Upper lobe of left lung (tissue), 6 donors: ENCODE results near the gene PDE6G. TPM values are rescaled to one million over a fixed set of nuclear protein-coding genes. Genes with fewer than 3 reads are reported as not detected.
A peak's percentile ranks its signal among the peaks of the same experiment; 100 is the strongest.

Experiments used
- ATAC-seq, 2 donors: fragments of 200-7000 bp; cut with Tn5 transposase; one replicate each; pipeline ENCODE4 v1.9.1; 2022; ENCODE audit warnings: mild to moderate bottlenecking in 2 of 2, moderate library complexity in 2 of 2; ENCODE audit not compliant: low FRiP score in 2 of 2
- DNase-seq, 2 donors: peaks; one replicate each; pipeline ENCODE4 v3.0.0-alpha.2; 2019 to 2020
- H3K27ac ChIP-seq, 4 donors: fragments of 200-600 bp; sonication (generic); one replicate each; pipeline ENCODE4 v1.5.1; 2016 to 2019
- H3K27me3 ChIP-seq, 4 donors: fragments of 200-600 bp; sonication (generic); one replicate each; pipeline ENCODE4 v1.5.1; 2017 to 2019
- H3K36me3 ChIP-seq, 4 donors: fragments of 200-600 bp; sonication (generic); one replicate each; pipeline ENCODE4 v1.5.1; 2016 to 2019
- H3K4me1 ChIP-seq, 4 donors: fragments of 200-600 bp; sonication (generic); one replicate each; pipeline ENCODE4 v1.5.1; 2018 to 2019
- H3K4me3 ChIP-seq, 4 donors: fragments of 200-600 bp; sonication (generic); one replicate each; pipeline ENCODE4 v1.5.1; 2017 to 2019; ENCODE audit warnings: mild to moderate bottlenecking in 2 of 4, moderate library complexity in 1 of 4
- H3K9me3 ChIP-seq, 4 donors: fragments of 200-600 bp; sonication (generic); one replicate each; pipeline ENCODE4 v1.5.1; 2018 to 2019
- EP300 ChIP-seq, 4 donors: sonication (generic); formaldehyde crosslinking; IDR thresholded peaks; one replicate each; pipeline ENCODE4 v1.5.1; 2017; ENCODE audit warnings: antibody characterized with exemption in 4 of 4, control low read depth in 2 of 4
- POLR2A ChIP-seq, 4 donors: fragments of 450-650 bp; IDR thresholded peaks; one replicate each; pipeline ENCODE4 v1.5.1; 2016 to 2017; ENCODE audit warnings: antibody characterized with exemption in 4 of 4, mild to moderate bottlenecking in 2 of 4
- POLR2AphosphoS5 ChIP-seq, 2 donors: sonication (generic); formaldehyde crosslinking; IDR thresholded peaks; one replicate each; pipeline ENCODE4 v1.5.1; 2017; ENCODE audit warnings: antibody characterized with exemption in 2 of 2
- WGBS, 2 donors: methylation state at CpG; one replicate each; pipeline ENCODE4 v1.1.5; 2017 to 2018; 5-methylcytosine and 5-hydroxymethylcytosine counted together
- total RNA-seq, 6 donors: library from RNA; depleted of rRNA in 4 of 6; stranded (reverse); fragments of >200 nt in 4 of 6; gene quantifications; one replicate each; pipeline versions ENCODE4 v1.1.0 to v1.2.1, GENCODE V29; 2016 to 2021
- TF ChIP-seq, protein P1 (sequence below), 6 experiments: fragments of 450-650 bp in 4 of 6; fragments of 200-600 bp in 2 of 6; sonication (generic) in 2 of 6; IDR thresholded peaks; one replicate each; pipeline ENCODE4 v1.5.1; 2016 to 2019; ENCODE audit warnings: antibody characterized with exemption in 6 of 6
- donor health status: DM: no; HTN: no; CAD: no; lungs with moderate emphysema.
- donor health status: DM: no; HTN: yes; CAD: no; lungs with severe emphysema.

The PDE6G gene
- total RNA-seq, 6 donors from 2014 or later, result 1.0 to 12.6 (median 1.7) TPM; not detected in 3

DNA sequence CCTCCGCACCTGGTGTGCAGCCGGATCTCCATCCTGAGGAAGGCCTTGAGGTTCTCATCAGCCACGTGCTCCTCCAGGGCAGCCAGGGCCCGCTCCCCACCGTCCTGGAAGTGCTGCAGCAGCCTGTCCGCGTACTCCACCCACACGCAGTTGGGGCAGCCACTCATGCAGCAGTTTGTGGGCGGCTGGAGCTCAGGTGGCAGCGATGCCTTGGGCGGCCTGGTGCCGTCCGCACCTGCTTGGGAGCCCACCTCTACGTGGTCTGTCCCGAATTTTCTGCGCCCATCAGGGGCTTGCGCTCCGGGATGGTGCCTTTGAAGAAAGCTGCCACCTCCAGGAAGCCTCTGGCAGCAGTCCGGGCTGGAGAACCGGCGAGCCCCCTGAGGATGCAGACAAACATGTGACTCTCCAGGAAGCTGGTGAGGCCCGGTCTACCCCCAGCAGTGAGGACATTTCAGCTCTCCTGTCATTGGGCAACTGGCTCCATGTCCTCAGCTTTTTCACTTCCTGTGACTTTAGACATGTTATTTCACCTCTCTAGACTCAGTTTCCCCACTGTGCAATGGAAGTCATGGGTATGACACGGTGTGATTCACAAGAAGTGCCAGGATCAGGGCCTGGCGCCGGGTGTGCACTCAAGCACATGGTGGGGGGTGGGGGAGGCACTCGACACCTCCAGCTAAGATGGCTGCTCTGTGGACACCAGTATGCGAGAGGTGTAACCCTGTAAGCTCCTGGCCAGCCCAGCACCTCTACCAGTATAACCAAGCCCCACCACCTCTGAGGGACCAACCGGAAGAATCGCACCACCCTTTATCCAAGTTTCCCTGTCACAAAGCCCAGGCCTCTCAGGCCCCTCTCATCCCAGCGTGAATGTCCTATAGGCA lies 9.1 kb upstream of the PDE6G start:
- Histone ChIP-seq H3K9me3 (no peaks in the 10 kb centered on the region), H3K27me3 (no peaks in the 10 kb centered on the region), H3K4me1 (peaks cover 18 to 33% (median 20%) of the 10 kb centered on the region in 4 donors), H3K4me3 (peak overlapping the region; percentile 80 to 99 (median 90)), H3K27ac (peak overlapping the region; percentile 91 to 95 (median 93)), H3K36me3 (peaks cover 0 to 28% (median 12%) of the 10 kb centered on the region in 4 donors)
- ATAC-seq, result peak; percentile 5 to 17
- DNase-seq, result peak; percentile 42 to 72
- WGBS, 2 donors, result 57 to 64% methylated on average over 20 to 29 of the region's 30 CpGs
- TF ChIP-seq, protein P1, sequence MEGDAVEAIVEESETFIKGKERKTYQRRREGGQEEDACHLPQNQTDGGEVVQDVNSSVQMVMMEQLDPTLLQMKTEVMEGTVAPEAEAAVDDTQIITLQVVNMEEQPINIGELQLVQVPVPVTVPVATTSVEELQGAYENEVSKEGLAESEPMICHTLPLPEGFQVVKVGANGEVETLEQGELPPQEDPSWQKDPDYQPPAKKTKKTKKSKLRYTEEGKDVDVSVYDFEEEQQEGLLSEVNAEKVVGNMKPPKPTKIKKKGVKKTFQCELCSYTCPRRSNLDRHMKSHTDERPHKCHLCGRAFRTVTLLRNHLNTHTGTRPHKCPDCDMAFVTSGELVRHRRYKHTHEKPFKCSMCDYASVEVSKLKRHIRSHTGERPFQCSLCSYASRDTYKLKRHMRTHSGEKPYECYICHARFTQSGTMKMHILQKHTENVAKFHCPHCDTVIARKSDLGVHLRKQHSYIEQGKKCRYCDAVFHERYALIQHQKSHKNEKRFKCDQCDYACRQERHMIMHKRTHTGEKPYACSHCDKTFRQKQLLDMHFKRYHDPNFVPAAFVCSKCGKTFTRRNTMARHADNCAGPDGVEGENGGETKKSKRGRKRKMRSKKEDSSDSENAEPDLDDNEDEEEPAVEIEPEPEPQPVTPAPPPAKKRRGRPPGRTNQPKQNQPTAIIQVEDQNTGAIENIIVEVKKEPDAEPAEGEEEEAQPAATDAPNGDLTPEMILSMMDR (IDR thresholded peaks at IDR 0.05), result no peak
- TF ChIP-seq POLR2AphosphoS5 (IDR thresholded peaks at IDR 0.05) (no peak), EP300 (IDR thresholded peaks at IDR 0.05) (no peak), POLR2A (IDR thresholded peaks at IDR 0.05) (no peak)

DNA sequence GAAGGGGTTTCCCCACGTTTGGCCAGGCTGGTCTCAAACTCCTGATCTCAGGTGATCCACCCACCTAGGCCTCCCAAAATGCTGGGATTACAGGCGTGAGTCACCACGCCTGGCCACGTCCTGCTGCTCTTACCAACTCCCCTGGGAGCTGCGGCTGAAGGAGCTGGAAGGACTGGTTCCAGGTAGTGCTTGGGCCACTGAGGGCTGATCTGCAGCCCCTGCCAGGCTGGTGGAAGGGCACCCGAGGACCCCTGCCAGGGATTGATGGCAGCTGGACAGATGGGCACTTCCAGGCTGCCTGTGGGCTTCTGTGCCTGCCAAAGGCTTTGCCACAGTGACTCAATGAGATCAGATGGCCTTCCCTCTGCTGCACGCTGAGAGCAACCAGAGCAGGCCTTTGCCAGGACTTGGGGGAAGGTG lies 7.7 kb upstream of the PDE6G start:
- Histone ChIP-seq H3K4me3 (no peak overlapping the region), H3K27me3 (no peaks in the 10 kb centered on the region), H3K27ac (peak overlapping the region in 1 of 4 donors; percentile 0), H3K9me3 (no peaks in the 10 kb centered on the region), H3K4me1 (peaks cover 18 to 33% (median 20%) of the 10 kb centered on the region in 4 donors), H3K36me3 (peaks cover 0 to 14% (median 0%) of the 10 kb centered on the region in 4 donors)
- ATAC-seq (no peak), DNase-seq (peak; percentile 14 to 19)
- WGBS, 2 donors, result 78 to 95% methylated on average over 2 to 7 of the region's 7 CpGs
- TF ChIP-seq, protein P1 (IDR thresholded peaks at IDR 0.05), result no peak
- TF ChIP-seq POLR2A (IDR thresholded peaks at IDR 0.05) (no peak), POLR2AphosphoS5 (IDR thresholded peaks at IDR 0.05) (no peak), EP300 (IDR thresholded peaks at IDR 0.05) (no peak)

DNA sequence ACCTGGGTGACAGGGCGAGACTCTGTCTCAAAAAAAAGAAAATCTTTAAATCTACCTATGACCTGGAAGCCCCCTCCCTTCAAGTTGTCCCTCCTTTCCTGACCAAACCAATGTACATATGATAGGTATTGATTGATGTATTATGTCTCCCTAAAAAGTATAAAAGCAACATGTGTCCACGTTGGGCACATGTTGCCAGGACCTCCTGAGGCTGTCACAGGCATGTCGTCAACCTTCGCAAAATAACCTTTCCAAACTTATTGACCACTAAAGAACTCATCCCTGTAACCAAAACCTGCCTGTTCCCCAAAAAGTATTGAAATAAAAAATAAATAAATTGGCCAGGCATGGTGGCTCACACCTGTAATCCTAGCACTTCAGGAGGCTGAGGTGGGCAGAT lies 5.7 kb upstream of the PDE6G start:
- H3K36me3 ChIP-seq, result peaks cover 0 to 12% (median 0%) of the 10 kb centered on the region in 4 donors

DNA sequence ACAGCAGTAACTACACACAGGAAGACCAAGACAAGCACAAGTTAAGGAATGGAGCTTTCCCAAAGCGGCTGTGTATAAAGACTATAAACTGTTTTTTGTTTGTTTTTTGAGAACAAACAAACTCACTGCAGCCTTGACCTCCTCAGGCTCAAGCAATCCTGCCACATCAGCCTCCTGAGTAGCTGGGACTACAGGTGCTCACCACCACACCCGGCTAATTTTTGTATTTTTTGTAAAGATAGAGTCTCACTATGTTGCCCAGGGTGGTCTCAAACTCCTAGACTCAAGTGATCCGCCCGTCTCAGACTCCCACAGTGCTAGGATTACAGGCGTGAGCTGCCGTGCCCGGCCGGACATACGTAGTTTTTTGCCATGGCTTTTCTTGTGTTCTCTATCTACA lies 4.1 kb upstream of the PDE6G start:
- Histone ChIP-seq H3K4me1 (peaks cover 4 to 8% (median 5%) of the 10 kb centered on the region in 4 donors), H3K27ac (peak overlapping the region in 1 of 4 donors; percentile 62)
- 86 to 96% methylated on average over 9 of the region's 9 CpGs for WGBS, 2 donors

More for the DNA sequence above, 5.7 kb upstream of the PDE6G start:
- TF ChIP-seq, protein P1 (IDR thresholded peaks at IDR 0.05), result no peak
- ATAC-seq, result no peak
- peaks cover 7 to 15% (median 10%) of the 10 kb centered on the region in 4 donors for H3K4me1 ChIP-seq
- no peaks in the 10 kb centered on the region for H3K27me3 ChIP-seq
- H3K4me3 ChIP-seq, result no peak overlapping the region
- 94 to 95% methylated on average over 4 of the region's 4 CpGs for WGBS, 2 donors
- H3K27ac ChIP-seq, result no peak overlapping the region
- DNase-seq, result no peak
- H3K9me3 ChIP-seq, result no peaks in the 10 kb centered on the region

More for the DNA sequence above, 4.1 kb upstream of the PDE6G start:
- Histone ChIP-seq H3K9me3 (no peaks in the 10 kb centered on the region), H3K36me3 (peaks cover 0 to 12% (median 0%) of the 10 kb centered on the region in 4 donors), H3K27me3 (no peaks in the 10 kb centered on the region), H3K4me3 (no peak overlapping the region)
- no peak for DNase-seq
- ATAC-seq, result no peak
- no peak for TF ChIP-seq EP300 (IDR thresholded peaks at IDR 0.05)
- TF ChIP-seq, protein P1 (IDR thresholded peaks at IDR 0.05), result no peak
- no peak for TF ChIP-seq POLR2A (IDR thresholded peaks at IDR 0.05)
- TF ChIP-seq POLR2AphosphoS5 (IDR thresholded peaks at IDR 0.05), result no peak
